A673 (cell line): Measurements from ENCODE around the gene NXNL2. TPM values are rescaled to one million over a fixed set of nuclear protein-coding genes. Genes with fewer than 3 reads are reported as not detected.
A peak's percentile ranks its signal among the peaks of the same experiment; 100 is the strongest.

Experiments
- BruUV-seq: library from RNA; stranded (reverse); fragments of 400-500 nt; replicated peaks from 2 replicates; lab custom pipeline; 2021; lab: Mats Ljungman, UMichigan
- CTCF ChIA-PET: fragments of 300-600 bp; sonication (Branson Sonifier 250); formaldehyde crosslinking; loops from one replicate; lab custom pipeline; 2022; ENCODE audit warnings: antibody characterized with exemption; lab: Charles Lee
- POLR2A ChIA-PET: fragments of 300-600 bp; sonication (Branson Sonifier 250); formaldehyde crosslinking; loops from one replicate; lab custom pipeline; 2022; ENCODE audit warnings: antibody characterized with exemption; ENCODE audit not compliant: low non-redundant PET; lab: Charles Lee
- DNase-seq: peaks from one replicate; pipeline ENCODE4 v3.0.0-alpha.2; 2015; ENCODE audit warnings: low spot score
- H3K27ac ChIP-seq: fragments of 200-600 bp; sonication (generic); 2 replicates; pipeline ENCODE4 v1.5.1; 2016; ENCODE audit warnings: mixed run types, low read depth, mild to moderate bottlenecking, mixed read lengths, antibody characterized with exemption, low read length; ENCODE audit not compliant: poor library complexity, severe bottlenecking
- H3K27me3 ChIP-seq: fragments of 200-600 bp; sonication (generic); replicated peaks from 2 replicates; pipeline ENCODE4 v1.6.1; 2017; ENCODE audit warnings: mixed run types, low read depth, mild to moderate bottlenecking, mixed read lengths, antibody characterized with exemption, low read length; ENCODE audit not compliant: insufficient read depth, poor library complexity
- H3K36me3 ChIP-seq: fragments of 200-600 bp; sonication (generic); 2 replicates; pipeline ENCODE4 v1.6.1; 2016; ENCODE audit warnings: mixed run types, mild to moderate bottlenecking, mixed read lengths, antibody characterized with exemption, low read length; ENCODE audit not compliant: insufficient read depth, poor library complexity, severe bottlenecking
- H3K4me1 ChIP-seq: fragments of 200-600 bp; sonication (generic); 2 replicates; pipeline ENCODE4 v1.6.1; 2017; ENCODE audit warnings: mixed run types, mild to moderate bottlenecking, mixed read lengths, antibody characterized with exemption, low read length; ENCODE audit not compliant: insufficient read depth, poor library complexity, severe bottlenecking
- H3K4me3 ChIP-seq: fragments of 200-600 bp; sonication (generic); 2 replicates; pipeline ENCODE4 v1.5.1; 2016; ENCODE audit warnings: low read depth, mixed run types, mild to moderate bottlenecking, mixed read lengths, low read length; ENCODE audit not compliant: poor library complexity, severe bottlenecking
- H3K9me3 ChIP-seq: fragments of 200-600 bp; sonication (generic); 2 replicates; pipeline ENCODE4 v1.6.1; 2016; ENCODE audit warnings: mixed run types, low read depth, mild to moderate bottlenecking, mixed read lengths, antibody characterized with exemption, low read length; ENCODE audit not compliant: poor library complexity, severe bottlenecking
- CTCF ChIP-seq: fragments of 300-800, 200-600 bp; sonication (generic); conservative IDR thresholded peaks from 2 replicates; pipeline ENCODE4 v1.5.1; 2017; ENCODE audit warnings: low read depth, mild to moderate bottlenecking, antibody characterized with exemption, low read length, moderate library complexity, mixed read lengths
- EZH2 ChIP-seq: fragments of 200-600 bp; sonication (generic); IDR thresholded peaks from 2 replicates; pipeline ENCODE4 v1.6.1; 2017; ENCODE audit warnings: borderline replicate concordance, low read depth, mild to moderate bottlenecking, mixed read lengths, antibody characterized with exemption, low read length; ENCODE audit not compliant: poor library complexity, severe bottlenecking
- intact Hi-C: fragments of 100-400 bp; cut with micrococcal nuclease; formaldehyde crosslinking; loops from one replicate; pipeline ENCODE4 v1.10.0; 2022; ENCODE audit not compliant: unreplicated experiment
- total RNA-seq: library from RNA; stranded (reverse); gene quantifications from 2 replicates; pipeline ENCODE4 v1.2.3, GENCODE V29; 2021

Gene NXNL2
- total RNA-seq, 1 experiment from 2014 or later: 1.3 TPM

DNA sequence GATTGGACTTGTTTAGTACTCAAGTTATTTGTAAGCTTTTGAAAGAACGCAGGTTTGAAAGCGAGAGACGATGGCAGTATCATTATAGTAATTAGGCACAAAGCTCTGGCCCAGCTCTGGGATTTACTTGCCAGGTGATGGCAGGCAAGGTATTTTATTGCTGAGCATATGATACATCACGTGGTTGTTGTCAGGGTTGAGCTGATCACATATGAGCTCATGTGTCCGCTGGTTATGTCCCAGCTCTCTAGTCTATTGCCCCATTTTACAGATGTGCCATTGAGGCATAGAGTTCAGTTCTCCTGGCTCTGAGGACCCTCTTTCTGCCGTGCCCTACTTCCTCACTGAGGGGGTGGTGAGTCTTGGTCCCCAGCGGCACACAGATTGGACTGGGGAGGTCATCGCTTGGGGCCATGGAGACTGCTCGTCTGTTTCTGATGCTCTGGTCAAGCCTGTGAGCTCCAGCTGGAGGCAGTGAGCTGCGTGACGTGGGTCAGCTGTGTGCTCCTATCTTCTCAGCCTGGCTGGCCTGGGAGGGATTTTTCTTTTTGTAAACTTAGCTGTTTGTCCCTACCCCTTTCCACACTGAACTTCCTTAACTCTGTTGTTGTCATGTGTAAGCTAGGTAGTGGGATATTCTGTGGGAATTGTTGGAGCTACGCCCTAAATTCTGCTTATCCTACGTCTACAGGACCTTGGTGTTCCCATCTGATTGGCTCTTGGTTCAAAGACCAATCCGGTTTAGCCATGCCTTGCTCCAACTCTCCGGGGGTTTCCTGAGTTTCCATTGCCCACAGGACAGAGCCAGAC is 2.2 kb downstream of the NXNL2 start:
- Histone ChIP-seq H3K4me1 (peaks cover 34% of the 10 kb centered on the region), H3K27me3 (no peaks in the 10 kb centered on the region), H3K9me3 (no peaks in the 10 kb centered on the region), H3K27ac (no peak overlapping the region), H3K36me3 (no peaks in the 10 kb centered on the region), H3K4me3 (no peak overlapping the region)
- BruUV-seq: no TSS peak
- intact Hi-C loops: no loop called here
- POLR2A ChIA-PET: no interaction called here
- TF ChIP-seq EZH2 (no peak), CTCF (no peak)
- no peak for DNase-seq
- CTCF ChIA-PET: no interaction called here

DNA sequence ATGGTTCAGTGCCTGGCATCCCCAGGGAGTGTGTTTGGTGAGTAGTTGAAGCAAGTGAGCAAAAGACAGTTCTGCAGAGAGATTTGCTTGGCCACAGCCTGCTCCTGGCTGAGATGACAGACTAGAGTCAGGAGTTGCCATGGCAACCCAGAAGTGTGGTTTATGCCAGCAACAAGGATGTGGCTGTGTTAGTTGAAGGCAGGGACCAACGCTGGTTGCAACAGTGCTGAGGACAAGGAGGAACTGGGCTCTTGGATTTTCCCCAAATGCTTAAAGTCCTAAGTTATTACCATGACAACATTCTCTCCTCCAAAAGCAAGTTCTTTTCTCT is 2.7 kb downstream of the NXNL2 start:
- H3K27me3 ChIP-seq: no peaks in the 10 kb centered on the region
- H3K4me1 ChIP-seq: peaks cover 29% of the 10 kb centered on the region
- CTCF ChIA-PET: no interaction called here
- POLR2A ChIA-PET: no interaction called here
- peak; percentile 64 for DNase-seq
- no TSS peak for BruUV-seq
- no peaks in the 10 kb centered on the region for H3K9me3 ChIP-seq
- H3K27ac ChIP-seq: no peak overlapping the region
- no peak overlapping the region for H3K4me3 ChIP-seq
- intact Hi-C loops: no loop called here
- TF ChIP-seq EZH2: no peak
- TF ChIP-seq CTCF: no peak
- no peaks in the 10 kb centered on the region for H3K36me3 ChIP-seq

DNA sequence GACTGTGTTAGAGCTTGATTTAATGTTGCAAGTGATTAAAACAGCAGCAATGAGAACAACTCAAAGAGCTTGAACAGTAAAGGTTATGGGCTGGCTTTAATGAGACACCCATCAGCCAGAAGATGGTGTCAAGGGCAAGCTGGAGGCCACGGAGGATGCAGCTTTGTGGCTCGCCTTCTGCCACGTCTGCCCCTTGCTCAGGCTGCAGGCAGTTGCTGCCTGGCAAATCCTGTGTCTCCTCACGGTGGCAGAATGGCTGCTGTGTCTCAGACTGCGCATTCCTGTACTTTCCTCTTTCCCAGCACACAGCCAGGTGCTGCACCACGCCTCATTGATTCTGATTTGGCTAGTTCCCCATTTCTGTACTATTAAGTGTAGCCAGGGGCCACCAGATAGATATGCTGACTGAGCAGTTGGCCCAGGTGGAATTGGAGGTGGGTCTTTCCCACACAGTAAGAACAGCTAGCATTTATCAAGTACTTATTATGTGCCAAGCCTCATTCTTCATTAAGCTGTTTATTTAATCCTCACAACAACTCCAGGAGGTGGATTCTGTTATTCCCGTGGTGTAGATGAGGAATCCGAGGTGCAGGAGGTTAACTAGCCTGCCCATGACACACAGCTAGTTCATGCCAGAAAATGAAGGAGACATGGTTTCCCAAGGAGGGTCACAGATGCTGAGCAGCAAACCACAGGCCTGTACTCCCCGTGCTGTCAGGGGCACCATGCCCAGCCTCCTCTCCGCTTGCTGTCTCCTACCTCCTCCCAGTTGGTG is 3.5 kb downstream of the NXNL2 start:
- Histone ChIP-seq H3K4me3 (no peak overlapping the region), H3K36me3 (no peaks in the 10 kb centered on the region), H3K27me3 (no peaks in the 10 kb centered on the region), H3K9me3 (no peaks in the 10 kb centered on the region), H3K27ac (no peak overlapping the region), H3K4me1 (peaks cover 23% of the 10 kb centered on the region)
- CTCF ChIA-PET: interaction anchor here (0.6 kb wide), 1 partner anchor 153 kb away, joined by 3 read pairs; no protein-coding TSS in a partner anchor
- no peak for DNase-seq
- intact Hi-C loops: no loop called here
- BruUV-seq: no TSS peak
- TF ChIP-seq EZH2 (no peak), CTCF (no peak)
- POLR2A ChIA-PET: no interaction called here
